NCI-H1417 treated with DMSO at 0.1 percent for 48 hours (cell line): ENCODE results near the gene EDA.
"Not testable (repeated sequence)": the region's sequence is repeated elsewhere in the genome, so short reads cannot be mapped to it uniquely, and the experiment has no call there.

ENCODE experiments used
- DNase-seq: peaks from one replicate; lab custom pipeline; 2025; lab: John Stamatoyannopoulos, UW

EDA gene

GRCh38 chrX:69959712-69960111, 343.8 kb downstream of the EDA start:
- DNase-seq, result no peak

GRCh38 chrX:69961365-69962072, 345.6 kb downstream of the EDA start:
- DNase-seq, result no peak

- no peak for DNase-seq
Observed at GRCh38 chrX:69968950-69969349, 353.0 kb downstream of the EDA start.

GRCh38 chrX:69969460-69969859, 353.5 kb downstream of the EDA start:
- no peak for DNase-seq

- no peak for DNase-seq
Observed at GRCh38 chrX:69987691-69988090, 371.8 kb downstream of the EDA start.

GRCh38 chrX:69988955-69989394, 373.1 kb downstream of the EDA start:
- no peak for DNase-seq

- no peak for DNase-seq
Observed at GRCh38 chrX:69991685-69992084, 375.8 kb downstream of the EDA start.

GRCh38 chrX:69993494-69993893, 377.6 kb downstream of the EDA start:
- DNase-seq, result no peak

GRCh38 chrX:69995362-69996112, 379.6 kb downstream of the EDA start:
- DNase-seq, result no peak

GRCh38 chrX:69996113-69996468, 380.2 kb downstream of the EDA start:
- no peak for DNase-seq

GRCh38 chrX:69998299-69998698, 382.4 kb downstream of the EDA start:
- DNase-seq, result not testable (repeated sequence)

GRCh38 chrX:70001269-70001668, 385.4 kb downstream of the EDA start:
- no peak for DNase-seq

GRCh38 chrX:70001708-70002341, 385.9 kb downstream of the EDA start:
- no peak for DNase-seq

- no peak for DNase-seq
Observed at GRCh38 chrX:70007946-70008345, 392.0 kb downstream of the EDA start.

- DNase-seq, result no peak
Observed at GRCh38 chrX:70009049-70009448, 393.1 kb downstream of the EDA start.

- DNase-seq, result no peak
Observed at GRCh38 chrX:70009970-70010369, 394.1 kb downstream of the EDA start.

- no peak for DNase-seq
Observed at GRCh38 chrX:70012756-70013155, 396.8 kb downstream of the EDA start.

GRCh38 chrX:70013466-70014381, 397.8 kb downstream of the EDA start:
- no peak for DNase-seq

GRCh38 chrX:70016513-70016912, 400.6 kb downstream of the EDA start:
- DNase-seq, result no peak

- no peak for DNase-seq
Observed at GRCh38 chrX:70022616-70023015, 406.7 kb downstream of the EDA start.

- DNase-seq, result no peak
Observed at GRCh38 chrX:70025464-70025863, 409.6 kb downstream of the EDA start.
